ENCODE data around the gene SLC17A2. TPM values are rescaled to one million over a fixed set of nuclear protein-coding genes. Genes with fewer than 3 reads are reported as not detected.

Gene SLC17A2
- total RNA-seq (not detected), total RNA-seq (0 to 0.05 (median 0) reads per million in 29 experiments)
- total RNA-seq (2013): not detected

DNA sequence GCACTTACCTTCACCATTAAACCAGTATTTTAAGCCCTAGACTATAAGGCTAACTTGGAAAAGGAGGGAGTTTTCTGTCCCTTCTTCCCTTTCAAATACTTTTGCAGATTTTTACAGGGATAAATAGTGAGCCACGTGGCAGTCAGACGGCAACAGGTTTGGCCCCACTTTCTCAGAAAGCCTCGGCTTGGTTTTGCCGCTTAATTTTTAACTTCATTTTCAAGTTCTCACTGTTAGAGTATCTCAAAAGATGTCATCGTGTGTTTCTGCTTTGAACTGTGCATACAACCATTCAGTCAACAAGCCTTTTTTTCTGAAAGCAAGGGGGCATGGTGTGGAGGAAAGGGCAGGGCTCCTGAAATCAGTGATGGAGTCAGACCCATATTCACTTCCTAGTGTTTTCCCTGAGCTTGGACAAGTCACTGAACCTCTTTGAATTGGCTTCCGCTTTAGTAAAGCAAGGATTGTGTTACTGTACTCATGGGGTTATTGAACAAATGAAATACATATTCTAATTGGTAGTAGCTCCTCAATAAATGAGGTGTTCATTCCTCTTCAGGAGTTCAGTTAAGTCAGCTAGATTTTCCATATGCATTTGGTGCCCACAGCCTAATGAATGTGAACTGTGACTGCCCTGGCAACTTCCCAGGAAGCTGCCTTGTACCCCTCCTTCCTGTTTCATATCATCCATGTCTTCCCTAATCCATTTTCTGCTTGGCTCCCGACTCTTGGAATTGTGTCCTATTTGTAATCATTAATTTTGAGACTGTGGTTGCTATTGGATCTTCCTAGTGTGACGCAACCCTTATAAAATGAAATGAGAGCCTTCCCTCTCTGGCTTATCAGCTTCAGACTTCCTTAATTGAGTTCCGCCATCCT lies at the start of gene SLC17A2:
TSS of gene SLC17A2 (minus strand) at position 160 of the 879 bp plus-strand sequence. CDS start 4,895 bp downstream, outside the sequence.
- Histone ChIP-seq H3K4me1 (ENCODE audit: control insufficient read depth in 1 of 2, extremely low read depth in 1 of 2, insufficient read depth in 2 of 2, low read length in 2 of 2) (no peaks in the 10 kb centered on the region), H3K27me3 (replicated peaks in 1 of 2; ENCODE audit: control insufficient read depth in 2 of 2, extremely low read depth in 1 of 2, insufficient read depth in 2 of 2, low read length in 1 of 2) (peaks cover 0 to 3% of the 10 kb centered on the region in 2 experiments), H3K27ac (ENCODE audit: low read length) (no peak within 1 kb of the TSS), H3K9me3 (no peaks in the 10 kb centered on the region), H3K36me3 (ENCODE audit: control insufficient read depth in 2 of 2, extremely low read depth in 1 of 2, insufficient read depth in 1 of 2, low read length in 1 of 2) (no peaks in the 10 kb centered on the region), H3K4me3 (ENCODE audit: control insufficient read depth in 1 of 2, extremely low read depth in 1 of 2, low read length in 1 of 2) (no peak within 1 kb of the TSS)
- Mint-ChIP-seq H3K9me3 (no peaks in the 10 kb centered on the region), H3K4me1 (no peaks in the 10 kb centered on the region), H3K4me3 (no peak within 1 kb of the TSS), H3K27me3 (peaks cover 4 to 5% of the 10 kb centered on the region in 2 donors), H3K27ac (no peak within 1 kb of the TSS), H3K36me3 (no peaks in the 10 kb centered on the region)
- 97% methylated on average over 5 of the region's 9 CpGs for WGBS (ENCODE audit: insufficient coverage)
- CTCF ChIA-PET: no interaction called here
- DNase-seq: no peak
- ATAC-seq (replicated peaks in 1 of 4): no peak
- POLR2A ChIA-PET: no interaction called here

DNA sequence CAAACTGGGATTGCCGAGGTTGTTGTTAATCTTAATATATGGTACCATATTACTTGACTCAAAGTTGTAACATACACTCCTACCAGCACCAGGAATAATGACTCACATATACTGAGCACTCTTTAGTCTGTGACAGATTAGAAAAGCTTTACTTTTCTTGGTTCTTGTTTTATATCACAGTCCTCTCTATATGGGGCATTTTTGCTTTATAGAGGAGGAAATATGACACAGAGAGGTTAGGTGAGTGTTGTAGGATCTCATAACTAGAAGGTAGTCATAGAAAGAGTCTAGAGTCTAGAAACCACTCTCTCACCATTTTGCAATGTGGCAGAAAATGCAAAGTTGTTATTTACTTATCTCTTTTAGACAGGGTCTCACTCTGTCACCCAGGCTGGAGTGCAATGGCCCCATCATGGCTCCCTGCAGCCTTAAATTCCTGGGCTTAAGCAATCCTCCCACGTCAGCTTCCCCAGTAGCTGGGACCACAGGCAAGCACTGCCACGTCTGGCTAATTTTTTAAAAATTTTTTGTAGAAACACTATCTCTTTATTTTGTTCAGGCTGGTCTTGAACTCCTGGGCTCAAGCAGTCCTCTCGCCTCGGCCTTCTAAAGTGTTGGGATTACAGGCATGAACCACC lies 45.6 kb upstream of the SLC17A2 start:
- Mint-ChIP-seq H3K27me3 (no peaks in the 10 kb centered on the region), H3K9me3 (no peaks in the 10 kb centered on the region), H3K27ac (peak overlapping the region in 1 of 2 donors; percentile 34), H3K4me1 (peaks cover 23 to 45% (median 34%) of the 10 kb centered on the region in 3 donors), H3K36me3 (peaks cover 60% of the 10 kb centered on the region), H3K4me3 (no peak overlapping the region)
- no peaks in the 10 kb centered on the region for H3K27me3 ChIP-seq (replicated peaks in 1 of 2; ENCODE audit: control insufficient read depth in 2 of 2, extremely low read depth in 1 of 2, insufficient read depth in 2 of 2, low read length in 1 of 2)
- ATAC-seq (replicated peaks in 1 of 4) (no peak), DNase-seq (no peak)
- no peaks in the 10 kb centered on the region for H3K4me1 ChIP-seq (ENCODE audit: control insufficient read depth in 1 of 2, extremely low read depth in 1 of 2, insufficient read depth in 2 of 2, low read length in 2 of 2)
- H3K9me3 ChIP-seq: no peaks in the 10 kb centered on the region
- ChIA-PET POLR2A (no interaction called here), CTCF (no interaction called here)
- no CpG with 5 or more reads among the region's 5 CpGs for WGBS (ENCODE audit: insufficient coverage)
- peaks cover 2 to 89% of the 10 kb centered on the region in 2 donors for H3K36me3 ChIP-seq (ENCODE audit: control insufficient read depth in 2 of 2, extremely low read depth in 1 of 2, insufficient read depth in 1 of 2, low read length in 1 of 2)
- H3K27ac ChIP-seq (ENCODE audit: low read length): no peak overlapping the region
- no peak overlapping the region for H3K4me3 ChIP-seq (ENCODE audit: control insufficient read depth in 1 of 2, extremely low read depth in 1 of 2, low read length in 1 of 2)

- no peaks in the 10 kb centered on the region for H3K9me3 Mint-ChIP-seq
- DNase-seq (no peak), ATAC-seq (replicated peaks in 1 of 4) (no peak)
- H3K4me1 ChIP-seq (ENCODE audit: control insufficient read depth in 1 of 2, extremely low read depth in 1 of 2, insufficient read depth in 2 of 2, low read length in 2 of 2): no peaks in the 10 kb centered on the region
- H3K36me3 Mint-ChIP-seq: peaks cover 66% of the 10 kb centered on the region
- no peaks in the 10 kb centered on the region for H3K27me3 ChIP-seq (replicated peaks in 1 of 2; ENCODE audit: control insufficient read depth in 2 of 2, extremely low read depth in 1 of 2, insufficient read depth in 2 of 2, low read length in 1 of 2)
- H3K4me3 Mint-ChIP-seq: no peak overlapping the region
- H3K9me3 ChIP-seq: no peaks in the 10 kb centered on the region
- POLR2A ChIA-PET: no interaction called here
- H3K27me3 Mint-ChIP-seq: no peaks in the 10 kb centered on the region
- peaks cover 2 to 98% of the 10 kb centered on the region in 2 donors for H3K36me3 ChIP-seq (ENCODE audit: control insufficient read depth in 2 of 2, extremely low read depth in 1 of 2, insufficient read depth in 1 of 2, low read length in 1 of 2)
- peaks cover 31 to 54% (median 46%) of the 10 kb centered on the region in 3 donors for H3K4me1 Mint-ChIP-seq
- no peak overlapping the region for H3K4me3 ChIP-seq (ENCODE audit: control insufficient read depth in 1 of 2, extremely low read depth in 1 of 2, low read length in 1 of 2)
- H3K27ac Mint-ChIP-seq: peak overlapping the region; percentile 47 to 48
- no peak overlapping the region for H3K27ac ChIP-seq (ENCODE audit: low read length)
- WGBS (ENCODE audit: insufficient coverage): 100% methylated on average over 1 of the region's 2 CpGs
- CTCF ChIA-PET: interaction anchor here in 1 of 2 donors (0.8 kb wide), 1 partner anchor 12 kb away, joined by 3 read pairs; no protein-coding TSS in a partner anchor
Measured at GRCh38 chr6:25973923-25974555, 43.5 kb upstream of the SLC17A2 start.

DNA sequence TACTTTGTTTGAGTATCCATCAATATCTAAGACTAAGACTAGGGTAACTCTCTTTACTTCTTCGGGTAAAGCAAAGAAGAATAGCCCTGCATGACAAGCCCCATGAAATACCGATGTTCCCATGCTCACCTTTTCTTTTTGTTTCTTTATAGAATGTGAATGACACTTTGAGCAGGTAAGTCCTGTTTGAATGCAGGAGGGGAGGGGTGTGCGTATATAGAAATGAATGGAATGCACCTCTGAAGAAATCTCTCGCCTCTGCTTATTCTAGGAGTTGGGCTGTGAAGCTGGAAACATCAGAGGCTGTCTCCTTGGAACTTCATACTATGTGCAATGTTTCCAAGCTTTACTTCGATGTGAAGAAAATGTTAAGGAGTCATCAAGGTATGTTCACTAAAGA lies 42.4 kb upstream of the SLC17A2 start:
- ChIA-PET POLR2A (interaction anchor here in 1 of 2 donors (0.7 kb wide), 1 partner anchor 22 kb away, joined by 5 read pairs; no protein-coding TSS in a partner anchor), CTCF (interaction anchor here in 1 of 2 donors (0.9 kb wide), 1 partner anchor 20 kb away, joined by 4 read pairs; no protein-coding TSS in a partner anchor)
- WGBS (ENCODE audit: insufficient coverage): 100% methylated on average over 3 of the region's 5 CpGs
- no peak for DNase-seq
- Histone ChIP-seq H3K27ac (ENCODE audit: low read length) (no peak overlapping the region), H3K36me3 (ENCODE audit: control insufficient read depth in 2 of 2, extremely low read depth in 1 of 2, insufficient read depth in 1 of 2, low read length in 1 of 2) (peaks cover 4 to 97% of the 10 kb centered on the region in 2 donors), H3K27me3 (replicated peaks in 1 of 2; ENCODE audit: control insufficient read depth in 2 of 2, extremely low read depth in 1 of 2, insufficient read depth in 2 of 2, low read length in 1 of 2) (no peaks in the 10 kb centered on the region), H3K4me3 (ENCODE audit: control insufficient read depth in 1 of 2, extremely low read depth in 1 of 2, low read length in 1 of 2) (no peak overlapping the region), H3K4me1 (ENCODE audit: control insufficient read depth in 1 of 2, extremely low read depth in 1 of 2, insufficient read depth in 2 of 2, low read length in 2 of 2) (peaks cover 0 to 3% of the 10 kb centered on the region in 2 experiments), H3K9me3 (no peaks in the 10 kb centered on the region)
- Mint-ChIP-seq H3K4me3 (no peak overlapping the region), H3K27me3 (no peaks in the 10 kb centered on the region), H3K36me3 (peaks cover 77% of the 10 kb centered on the region), H3K27ac (peak overlapping the region in 1 of 2 donors; percentile 22), H3K4me1 (peaks cover 42 to 66% (median 57%) of the 10 kb centered on the region in 3 donors), H3K9me3 (no peaks in the 10 kb centered on the region)
- no peak for ATAC-seq (replicated peaks in 1 of 4)

GRCh38 chr6:25972128-25972527 lies 41.6 kb upstream of the SLC17A2 start:
- CTCF ChIA-PET: no interaction called here
- peaks cover 78% of the 10 kb centered on the region for H3K36me3 Mint-ChIP-seq
- Histone ChIP-seq H3K27me3 (replicated peaks in 1 of 2; ENCODE audit: control insufficient read depth in 2 of 2, extremely low read depth in 1 of 2, insufficient read depth in 2 of 2, low read length in 1 of 2) (no peaks in the 10 kb centered on the region), H3K9me3 (no peaks in the 10 kb centered on the region), H3K27ac (ENCODE audit: low read length) (no peak overlapping the region), H3K36me3 (ENCODE audit: control insufficient read depth in 2 of 2, extremely low read depth in 1 of 2, insufficient read depth in 1 of 2, low read length in 1 of 2) (peaks cover 4 to 97% of the 10 kb centered on the region in 2 donors), H3K4me3 (ENCODE audit: control insufficient read depth in 1 of 2, extremely low read depth in 1 of 2, low read length in 1 of 2) (no peak overlapping the region), H3K4me1 (ENCODE audit: control insufficient read depth in 1 of 2, extremely low read depth in 1 of 2, insufficient read depth in 2 of 2, low read length in 2 of 2) (peaks cover 2 to 10% of the 10 kb centered on the region in 2 experiments)
- peaks cover 50 to 69% (median 59%) of the 10 kb centered on the region in 3 donors for H3K4me1 Mint-ChIP-seq
- no peaks in the 10 kb centered on the region for H3K27me3 Mint-ChIP-seq
- POLR2A ChIA-PET: no interaction called here
- no CpG with 5 or more reads among the region's 1 CpG for WGBS (ENCODE audit: insufficient coverage)
- H3K4me3 Mint-ChIP-seq: no peak overlapping the region
- H3K9me3 Mint-ChIP-seq: no peaks in the 10 kb centered on the region
- DNase-seq: no peak
- no peak for ATAC-seq (replicated peaks in 1 of 4)
- H3K27ac Mint-ChIP-seq: peak overlapping the region; percentile 39 to 45

DNA sequence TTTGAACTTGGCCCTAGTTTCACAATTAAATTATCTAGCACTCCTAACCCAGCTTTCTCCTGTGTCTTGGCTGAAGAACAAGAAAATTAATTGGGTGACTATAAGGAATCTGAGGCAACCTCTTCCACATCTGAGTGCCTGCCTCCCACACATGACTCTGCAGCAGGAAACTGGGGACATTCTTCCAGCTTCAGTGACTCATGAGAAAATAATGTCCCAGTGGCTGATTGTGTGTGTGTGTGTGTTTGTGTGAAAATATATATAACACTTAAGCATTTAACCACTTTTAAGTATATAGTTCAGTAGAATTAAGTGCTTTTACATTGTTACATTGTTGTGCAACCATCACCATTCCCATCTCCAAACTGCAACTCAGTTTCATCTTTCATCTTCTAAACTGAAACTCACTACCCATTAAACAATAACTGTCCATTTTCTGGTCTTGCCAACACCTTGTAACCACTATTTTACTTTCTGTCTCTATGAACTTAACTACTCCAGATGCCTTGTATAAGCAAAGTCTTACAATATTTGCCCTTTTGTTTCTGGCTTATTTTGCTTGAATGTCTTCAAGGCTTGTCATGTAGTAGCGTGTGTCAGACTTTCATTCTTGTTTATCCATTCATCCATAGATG lies 40.8 kb upstream of the SLC17A2 start:
- peaks cover 4 to 97% of the 10 kb centered on the region in 2 donors for H3K36me3 ChIP-seq (ENCODE audit: control insufficient read depth in 2 of 2, extremely low read depth in 1 of 2, insufficient read depth in 1 of 2, low read length in 1 of 2)
- peaks cover 2 to 17% of the 10 kb centered on the region in 2 experiments for H3K4me1 ChIP-seq (ENCODE audit: control insufficient read depth in 1 of 2, extremely low read depth in 1 of 2, insufficient read depth in 2 of 2, low read length in 2 of 2)
- no peaks in the 10 kb centered on the region for H3K9me3 Mint-ChIP-seq
- no CpG with 5 or more reads among the region's 1 CpG for WGBS (ENCODE audit: insufficient coverage)
- H3K36me3 Mint-ChIP-seq: peaks cover 78% of the 10 kb centered on the region
- H3K27me3 ChIP-seq (replicated peaks in 1 of 2; ENCODE audit: control insufficient read depth in 2 of 2, extremely low read depth in 1 of 2, insufficient read depth in 2 of 2, low read length in 1 of 2): no peaks in the 10 kb centered on the region
- H3K4me1 Mint-ChIP-seq: peaks cover 51 to 70% (median 60%) of the 10 kb centered on the region in 3 donors
- H3K27ac Mint-ChIP-seq: peak overlapping the region; percentile 27 to 39
- no peak for ATAC-seq (replicated peaks in 1 of 4)
- H3K4me3 Mint-ChIP-seq: no peak overlapping the region
- no peak overlapping the region for H3K4me3 ChIP-seq (ENCODE audit: control insufficient read depth in 1 of 2, extremely low read depth in 1 of 2, low read length in 1 of 2)
- H3K27ac ChIP-seq (ENCODE audit: low read length): no peak overlapping the region
- ChIA-PET POLR2A (no interaction called here), CTCF (interaction anchor here in 1 of 2 donors (0.7 kb wide), 1 partner anchor 31 kb away, joined by 3 read pairs; no protein-coding TSS in a partner anchor)
- H3K9me3 ChIP-seq: no peaks in the 10 kb centered on the region
- no peak for DNase-seq
- no peaks in the 10 kb centered on the region for H3K27me3 Mint-ChIP-seq
